ENCODE results near the gene LRRC56.
A peak's percentile ranks its signal among the peaks of the same experiment; 100 is the strongest.

The LRRC56 gene

GRCh38 chr11:536841-537621 lies at the start of gene LRRC56:
Gene LRRC56 (plus strand): TSS chr11:537527. CDS start chr11:540685, 3,158 bp downstream.
- TF ChIP-seq CTCF (conservative IDR thresholded peaks at IDR 0.05; ENCODE audit: low read depth), result no peak
- POLR2A ChIA-PET (ENCODE audit: low non-redundant PET), result no interaction called here
- peak; percentile 90 for DNase-seq (ENCODE audit: low spot score)
- CTCF ChIA-PET, result no interaction called here
- peak within 1 kb of the TSS; percentile 99 for H3K27ac ChIP-seq

GRCh38 chr11:487571-488021 lies 49.7 kb upstream of the LRRC56 start:
- ChIA-PET POLR2A (ENCODE audit: low non-redundant PET) (no interaction called here), CTCF (no interaction called here)
- peak overlapping the region; percentile 51 for H3K27ac ChIP-seq
- no peak for TF ChIP-seq CTCF (conservative IDR thresholded peaks at IDR 0.05; ENCODE audit: low read depth)
- no peak for DNase-seq (ENCODE audit: low spot score)

- TF ChIP-seq CTCF (conservative IDR thresholded peaks at IDR 0.05; ENCODE audit: low read depth), result no peak
- ChIA-PET CTCF (no interaction called here), POLR2A (ENCODE audit: low non-redundant PET) (no interaction called here)
- DNase-seq (ENCODE audit: low spot score), result no peak
- H3K27ac ChIP-seq, result peak overlapping the region; percentile 51
These were observed 49.3 kb upstream of the LRRC56 start for GRCh38 chr11:488062-488461.

- peak overlapping the region; percentile 51 for H3K27ac ChIP-seq
- DNase-seq (ENCODE audit: low spot score), result no peak
- CTCF ChIA-PET, result no interaction called here
- POLR2A ChIA-PET (ENCODE audit: low non-redundant PET), result no interaction called here
- TF ChIP-seq CTCF (conservative IDR thresholded peaks at IDR 0.05; ENCODE audit: low read depth), result no peak
These were observed 48.7 kb upstream of the LRRC56 start for GRCh38 chr11:488579-488978.

GRCh38 chr11:488992-489391 lies 48.3 kb upstream of the LRRC56 start:
- ChIA-PET POLR2A (ENCODE audit: low non-redundant PET) (no interaction called here), CTCF (no interaction called here)
- no peak for TF ChIP-seq CTCF (conservative IDR thresholded peaks at IDR 0.05; ENCODE audit: low read depth)
- peak overlapping the region; percentile 51 for H3K27ac ChIP-seq
- DNase-seq (ENCODE audit: low spot score), result no peak

- TF ChIP-seq CTCF (conservative IDR thresholded peaks at IDR 0.05; ENCODE audit: low read depth), result no peak
These were observed 47.6 kb upstream of the LRRC56 start for GRCh38 chr11:489610-490185.

More at GRCh38 chr11:489610-490185, 47.6 kb upstream of the LRRC56 start:
- ChIA-PET CTCF (interaction anchor here (0.5 kb wide), 1 partner anchor 15 kb away, joined by 3 read pairs; no protein-coding TSS in a partner anchor), POLR2A (ENCODE audit: low non-redundant PET) (no interaction called here)
- H3K27ac ChIP-seq, result peak overlapping the region; percentile 51
- no peak for DNase-seq (ENCODE audit: low spot score)
